K562 (cell line): ENCODE measurements around the gene ATXN1. TPM values are rescaled to one million over a fixed set of nuclear protein-coding genes. Genes with fewer than 3 reads are reported as not detected.

ENCODE experiments used
- AFF1 ChIP-seq, 2 experiments: fragments of 450-650 bp; IDR thresholded peaks; 2 replicates each; pipeline ENCODE4 v1.6.1; 2018; ENCODE audit warnings: mild to moderate bottlenecking in 2 of 2, low read depth in 1 of 2; ENCODE audit not compliant: partially characterized antibody in 2 of 2
- CBX3 ChIP-seq, 2 experiments: IDR thresholded peaks; 1 replicate in 1 of 2; 2 replicates in 1 of 2; pipeline ENCODE4 v1.6.1; 2012; ENCODE audit warnings: inconsistent platforms in 2 of 2, low read length in 2 of 2, borderline replicate concordance in 1 of 2, control low read depth in 1 of 2
- CEBPB ChIP-seq: fragments of 450-650 bp; IDR thresholded peaks from 2 replicates; pipeline ENCODE4 v1.6.1; 2016; ENCODE audit warnings: missing genetic modification characterization, missing compliant biosample characterization
- ERF ChIP-seq: fragments of 450-650 bp; formaldehyde crosslinking; IDR thresholded peaks from 2 replicates; pipeline ENCODE4 v1.4.0; 2020; ENCODE audit warnings: mild to moderate bottlenecking, mixed read lengths
- FOSL1 ChIP-seq: fragments of 200-800 bp; sonication (Bioruptor generic); conservative IDR thresholded peaks from 2 replicates; pipeline ENCODE4 v1.6.1; 2016; ENCODE audit warnings: missing genetic modification characterization, missing compliant biosample characterization
- GATA2 ChIP-seq: sonication (generic); formaldehyde crosslinking; IDR thresholded peaks from 2 replicates; pipeline ENCODE4 v1.4.0; 2020; ENCODE audit warnings: mild to moderate bottlenecking, missing genetic modification reagents
- KHSRP ChIP-seq: fragments of 450-650 bp; IDR thresholded peaks from 2 replicates; pipeline ENCODE4 v1.6.1; 2017
- LEF1 ChIP-seq: fragments of 450-650 bp; IDR thresholded peaks from 2 replicates; pipeline ENCODE4 v1.6.1; 2016; ENCODE audit warnings: mild to moderate bottlenecking
- MECOM ChIP-seq: fragments of 250-450 bp; sonication (Bioruptor Pico); IDR thresholded peaks from 2 replicates; pipeline ENCODE4 v1.8.0; 2022; ENCODE audit warnings: inconsistent platforms
- OTX1 ChIP-seq: fragments of 450-650 bp; formaldehyde crosslinking; IDR thresholded peaks from 2 replicates; pipeline ENCODE4 v1.4.0; 2022; ENCODE audit warnings: mild to moderate bottlenecking
- RFX7 ChIP-seq: fragments of 250-450 bp; sonication (Bioruptor Pico); IDR thresholded peaks from 2 replicates; pipeline ENCODE4 v1.5.1; 2021; ENCODE audit warnings: mild to moderate bottlenecking
- SP1 ChIP-seq: sonication (generic); formaldehyde crosslinking; IDR thresholded peaks from 2 replicates; pipeline ENCODE4 v1.8.1; 2022; ENCODE audit warnings: mild to moderate bottlenecking, missing genetic modification reagents
- TEAD1 ChIP-seq, 2 experiments: fragments of 450-650 bp in 1 of 2; sonication (generic) in 1 of 2; formaldehyde crosslinking; IDR thresholded peaks; 2 replicates each; pipeline versions ENCODE4 v1.4.0 to v1.8.0; 2020 to 2022; ENCODE audit warnings: mild to moderate bottlenecking in 2 of 2, missing genetic modification reagents in 1 of 2
- ZBTB2 ChIP-seq: fragments of 450-650 bp; IDR thresholded peaks from 2 replicates; pipeline ENCODE4 v1.6.1; 2016; ENCODE audit warnings: antibody characterized with exemption
- ZBTB33 ChIP-seq: sonication (generic); formaldehyde crosslinking; IDR thresholded peaks from 2 replicates; pipeline ENCODE4 v1.8.1; 2023; ENCODE audit warnings: mild to moderate bottlenecking, missing genetic modification reagents
- ZNF384 ChIP-seq: IDR thresholded peaks from 2 replicates; pipeline ENCODE4 v1.6.1; 2012; ENCODE audit warnings: low read depth, low read length, improper control_type of control experiment
- ZNF431 ChIP-seq: sonication (generic); formaldehyde crosslinking; IDR thresholded peaks from 2 replicates; pipeline ENCODE4 v1.8.0; 2022; ENCODE audit warnings: mild to moderate bottlenecking, missing genetic modification reagents
- ZNF512 ChIP-seq: IDR thresholded peaks from 2 replicates; pipeline ENCODE4 v1.6.1; 2016; ENCODE audit warnings: missing genetic modification characterization, missing compliant biosample characterization
- ZNF696 ChIP-seq: fragments of 250-450 bp; sonication (Bioruptor Pico); conservative IDR thresholded peaks from 2 replicates; pipeline ENCODE4 v1.4.0; 2020; ENCODE audit warnings: mild to moderate bottlenecking, moderate library complexity
- ZNF699 ChIP-seq: fragments of 250-450 bp; sonication (Bioruptor Pico); IDR thresholded peaks from 2 replicates; pipeline ENCODE4 v1.8.0; 2021; ENCODE audit warnings: mild to moderate bottlenecking, moderate library complexity; ENCODE audit not compliant: insufficient replicate concordance
- polyA plus RNA-seq, 8 experiments: library from polyadenylated mRNA; depleted of rRNA in 4 of 8; stranded (reverse) in 5 of 8; unstranded in 3 of 8; fragments of >200 nt; fragmentation: Nextera tagmentation in 2 of 8; fragmentation: Illumina TruSeq in 1 of 8; extraction: Ambion mirVana in 2 of 8; extraction: Trizol in 1 of 8; gene quantifications; 2 replicates each; pipeline versions ENCODE4 v1.2.1 to v1.2.3, GENCODE V29; 2011 to 2014; ENCODE audit warnings: inconsistent platforms in 1 of 8, missing spikeins in 1 of 8
- total RNA-seq, 7 experiments: library from RNA; depleted of rRNA in 6 of 7; stranded (reverse); fragments of >200 nt in 6 of 7; fragmentation: Illumina TruSeq in 2 of 7; extraction: Trizol in 2 of 7; gene quantifications; 2 replicates each; pipeline versions ENCODE4 v1.2.1 to v1.2.3, GENCODE V29; 2011 to 2021; ENCODE audit warnings: low replicate concordance in 1 of 7

The ATXN1 gene
- total and polyA plus RNA-seq, 9 of the 15 experiments (the other 6 are each of a cell fraction or from before 2014, with no cell fraction given), result under 0.01 to 1.2 (median 0.58) TPM

- TF ChIP-seq ZBTB33 (CRISPR knock-in tag), result no peak
- TF ChIP-seq SP1 (CRISPR knock-in tag), result peak; percentile 26; the same call in 1 of the 2 replicates
- TF ChIP-seq CBX3 (IDR thresholded peaks at IDR 0.05; ENCODE audit: borderline replicate concordance in 1 of 2, low read length in 2 of 2), result peak in 1 of 2 experiments; percentile 90; a peak in 2 of 3 replicates
- no peak for TF ChIP-seq KHSRP
- peak; percentile 56; the same call in 1 of the 2 replicates for TF ChIP-seq ZNF384
- TF ChIP-seq GATA2, result no peak
- TF ChIP-seq ZNF431 (CRISPR knock-in tag), result no peak
- no peak for TF ChIP-seq OTX1
- no peak for TF ChIP-seq RFX7 (CRISPR knock-in tag)
- no peak; the same call in 1 of the 2 replicates for TF ChIP-seq ZBTB2
- no peak for TF ChIP-seq MECOM
- no peak for TF ChIP-seq ERF
- TF ChIP-seq TEAD1 (CRISPR knock-in tag; IDR thresholded peaks at IDR 0.05), result peak in 1 of 2 experiments; percentile 83; a peak in 1 of 4 replicates
- peak in 1 of 2 experiments; percentile 63 for TF ChIP-seq AFF1 (IDR thresholded peaks at IDR 0.05; ENCODE audit: low read depth in 1 of 2, partially characterized antibody in 2 of 2)
- no peak for TF ChIP-seq ZNF696 (CRISPR knock-in tag)
- TF ChIP-seq ZNF699 (CRISPR knock-in tag), result no peak
- peak; percentile 86 for TF ChIP-seq LEF1
- TF ChIP-seq ZNF512 (tag), result no peak
- TF ChIP-seq CEBPB (tag), result no peak
- TF ChIP-seq FOSL1 (tag), result peak; percentile 96
Observed at GRCh38 chr6:16319813-16320532, 441.3 kb downstream of the ATXN1 start (continued).
